Pulmonary artery endothelial cell (primary cell): ENCODE results near the gene ZNF732. TPM values are rescaled to one million over a fixed set of nuclear protein-coding genes. Genes with fewer than 3 reads are reported as not detected.
"Not testable (repeated sequence)": the region's sequence is repeated elsewhere in the genome, so short reads cannot be mapped to it uniquely, and the experiment has no call there.

Experiments used
- DNase-seq: peaks from one replicate; pipeline ENCODE4 v3.0.0-alpha.2; 2011; ENCODE audit warnings: low read depth, low spot score
- total RNA-seq: library from RNA; depleted of rRNA; stranded (reverse); fragments of >200 nt; gene quantifications from 2 replicates; pipeline ENCODE4 v1.2.3, GENCODE V29; 2014

Gene ZNF732
- total RNA-seq, result 0.86 and 1.1 TPM in 2 replicates

DNA sequence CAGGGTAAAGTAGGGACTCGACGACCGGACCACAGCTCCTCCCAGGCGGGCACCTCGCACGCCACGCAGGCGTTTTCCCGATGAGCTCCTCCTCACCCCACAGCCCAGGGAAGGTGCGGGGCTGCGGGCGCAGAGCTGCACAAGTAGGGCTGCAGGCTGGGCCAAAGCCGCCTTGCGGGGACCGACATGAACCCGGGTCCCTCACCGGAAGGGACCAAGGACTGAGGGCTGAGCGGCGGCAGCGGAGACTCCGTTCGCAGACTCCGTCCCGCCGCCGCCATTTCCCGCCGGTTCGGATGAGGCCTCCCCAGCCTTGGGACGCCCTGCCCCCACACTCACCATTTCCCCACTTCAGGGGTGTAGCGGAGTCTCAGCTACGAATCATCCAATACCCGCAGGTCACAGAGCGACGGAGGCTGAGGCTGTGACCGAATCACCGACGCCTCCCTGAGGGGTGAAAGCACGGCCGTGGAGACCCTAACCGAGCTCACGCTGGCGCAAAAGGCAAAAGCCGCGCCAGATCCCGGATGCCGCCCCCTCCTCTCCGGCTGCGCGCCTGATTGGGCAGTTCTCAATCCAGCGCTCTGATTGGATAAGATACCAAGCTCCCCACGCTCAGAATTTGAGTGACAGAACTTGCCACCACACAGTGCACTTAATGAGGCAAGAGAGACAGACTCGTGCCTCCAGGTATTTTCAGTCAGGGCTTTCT lies at the start of gene ZNF732:
ZNF732 (minus strand) TSS at position 506 of the 712 bp plus-strand sequence; CDS start at position 342, 164 bp downstream.
- DNase-seq, result peak; percentile 11

DNA sequence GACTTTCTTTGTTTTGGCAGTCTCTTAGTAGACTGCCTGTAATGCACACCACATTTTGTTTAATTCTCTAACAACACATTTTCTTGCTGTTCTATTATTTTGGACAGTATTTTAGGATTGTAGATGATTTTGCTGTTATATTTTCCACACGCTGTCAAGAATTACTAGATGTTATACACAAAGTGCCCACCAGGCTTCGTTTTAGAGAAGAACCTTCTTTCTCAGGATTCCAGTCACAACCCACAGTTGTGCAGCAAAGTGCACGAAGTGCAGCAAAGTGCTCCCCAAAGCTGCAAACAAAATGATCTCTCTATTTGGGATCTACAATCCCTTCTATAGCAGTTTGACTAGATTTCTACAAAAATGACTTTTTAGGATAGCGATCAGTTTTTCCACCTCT lies 34.7 kb upstream of the ZNF732 start:
- DNase-seq, result no peak

DNA sequence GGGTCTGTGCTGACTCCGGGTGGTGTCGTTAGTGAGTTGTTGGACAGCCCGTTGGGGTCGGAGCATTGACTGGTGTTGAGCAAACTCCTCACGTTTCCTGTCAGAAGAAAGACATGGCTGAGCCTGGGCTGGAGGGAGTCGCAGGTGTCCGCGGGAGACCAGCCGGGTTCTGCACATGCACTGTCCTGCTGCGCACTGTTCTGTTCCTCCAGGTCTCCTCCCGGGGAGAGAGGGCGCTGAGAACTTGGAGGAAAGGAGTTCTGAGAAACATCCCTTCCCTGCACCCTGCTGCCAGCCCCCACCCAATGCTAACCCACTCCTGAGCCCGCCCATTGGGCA lies 33.5 kb upstream of the ZNF732 start:
- DNase-seq, result no peak

DNA sequence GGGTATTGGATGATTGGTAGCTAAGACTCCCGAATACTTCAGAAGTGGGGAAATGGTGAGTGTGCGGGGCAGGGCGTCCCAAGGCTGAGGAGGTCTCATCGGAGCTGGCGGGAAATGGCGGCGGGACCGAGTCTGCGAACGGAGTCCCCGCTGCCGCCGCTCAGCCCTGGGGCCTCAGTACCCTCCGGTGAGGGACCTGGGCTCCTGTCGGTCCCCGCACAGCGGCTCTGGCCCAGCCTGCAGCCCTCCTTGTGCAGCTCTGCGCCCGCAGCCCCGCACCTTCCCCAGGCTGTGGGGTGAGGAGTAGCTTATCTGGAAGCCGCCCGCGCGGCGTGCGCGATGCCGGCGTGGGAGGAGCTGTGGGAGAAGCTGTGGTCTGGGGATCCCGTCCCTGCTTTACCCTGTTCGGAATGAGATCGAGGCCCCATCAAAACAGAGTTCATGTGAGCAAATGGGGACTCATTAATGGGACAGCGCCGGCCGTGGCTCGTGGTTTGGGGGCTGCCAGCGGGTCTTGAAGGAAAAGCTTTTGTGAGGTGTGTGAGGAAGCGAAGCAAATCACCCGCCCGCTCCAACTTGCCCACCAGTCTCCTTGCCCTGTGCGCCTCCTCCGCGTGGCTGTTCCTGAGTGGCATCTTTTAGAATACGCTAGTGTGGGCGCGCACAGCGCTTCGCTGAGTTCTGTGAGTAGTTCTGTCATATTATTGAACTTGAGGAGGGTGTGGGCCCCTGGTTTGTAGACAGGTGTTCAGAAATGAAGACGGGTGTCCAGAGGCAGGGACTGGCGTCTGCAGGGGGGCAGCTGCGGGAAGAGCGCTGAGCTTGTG lies 32.9 kb upstream of the ZNF732 start:
- no peak for DNase-seq

DNA sequence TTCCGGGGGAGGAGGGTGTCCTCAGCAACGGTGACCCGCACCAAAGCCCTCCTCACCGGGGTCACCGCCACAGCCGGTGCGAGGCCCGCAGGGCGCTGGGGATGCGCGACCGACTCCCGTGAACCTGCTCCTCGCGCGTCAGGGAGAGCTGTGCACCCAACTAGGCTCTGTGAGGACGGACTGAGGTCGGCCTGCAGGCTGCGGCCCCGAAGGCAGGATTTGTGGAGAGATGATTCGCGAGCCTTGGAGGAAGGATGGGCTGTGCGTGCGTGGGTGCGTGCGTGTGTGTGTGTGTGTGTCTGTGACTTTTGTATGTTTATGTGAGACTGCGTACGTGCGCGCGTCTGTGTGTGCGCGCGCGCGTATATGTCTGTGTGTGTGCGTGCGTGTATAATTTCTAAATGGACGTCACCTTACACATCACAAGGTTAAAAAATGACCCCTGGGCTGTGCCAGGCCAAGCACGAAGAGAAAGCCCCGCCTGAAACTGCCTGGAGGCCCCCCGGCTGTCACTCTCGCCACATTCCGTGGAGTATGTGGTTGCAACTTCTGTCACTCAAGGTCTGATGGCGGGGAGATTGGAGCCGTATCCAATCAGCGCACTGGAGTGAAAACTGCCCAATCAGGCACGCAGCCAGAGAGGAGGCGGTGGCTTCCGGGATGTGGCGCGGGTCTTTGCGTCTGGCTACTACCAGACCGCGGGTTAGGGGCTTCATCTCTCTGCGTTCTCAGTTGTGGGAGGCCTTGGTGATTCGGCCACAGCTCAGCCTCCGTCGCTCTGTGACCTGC lies 32.1 kb upstream of the ZNF732 start, which contains the start of gene ZNF141:
ZNF141 (plus strand) TSS at position 672 of the 789 bp plus-strand sequence. CDS start 170 bp downstream, outside the sequence.
- peak; percentile 91 for DNase-seq

DNA sequence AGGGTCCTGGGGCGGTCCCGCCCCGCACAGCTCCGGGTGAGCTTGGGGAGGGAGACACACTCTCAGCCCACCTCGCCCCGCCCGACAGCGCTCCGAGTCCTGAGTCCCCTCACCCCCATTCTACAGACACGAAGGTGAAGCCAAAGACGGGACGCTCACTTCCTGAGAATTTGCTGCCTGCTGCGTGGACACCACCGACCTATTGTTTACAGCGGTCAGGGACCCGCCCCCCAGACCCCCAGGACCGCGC lies 31.5 kb upstream of the ZNF732 start:
- no peak for DNase-seq

DNA sequence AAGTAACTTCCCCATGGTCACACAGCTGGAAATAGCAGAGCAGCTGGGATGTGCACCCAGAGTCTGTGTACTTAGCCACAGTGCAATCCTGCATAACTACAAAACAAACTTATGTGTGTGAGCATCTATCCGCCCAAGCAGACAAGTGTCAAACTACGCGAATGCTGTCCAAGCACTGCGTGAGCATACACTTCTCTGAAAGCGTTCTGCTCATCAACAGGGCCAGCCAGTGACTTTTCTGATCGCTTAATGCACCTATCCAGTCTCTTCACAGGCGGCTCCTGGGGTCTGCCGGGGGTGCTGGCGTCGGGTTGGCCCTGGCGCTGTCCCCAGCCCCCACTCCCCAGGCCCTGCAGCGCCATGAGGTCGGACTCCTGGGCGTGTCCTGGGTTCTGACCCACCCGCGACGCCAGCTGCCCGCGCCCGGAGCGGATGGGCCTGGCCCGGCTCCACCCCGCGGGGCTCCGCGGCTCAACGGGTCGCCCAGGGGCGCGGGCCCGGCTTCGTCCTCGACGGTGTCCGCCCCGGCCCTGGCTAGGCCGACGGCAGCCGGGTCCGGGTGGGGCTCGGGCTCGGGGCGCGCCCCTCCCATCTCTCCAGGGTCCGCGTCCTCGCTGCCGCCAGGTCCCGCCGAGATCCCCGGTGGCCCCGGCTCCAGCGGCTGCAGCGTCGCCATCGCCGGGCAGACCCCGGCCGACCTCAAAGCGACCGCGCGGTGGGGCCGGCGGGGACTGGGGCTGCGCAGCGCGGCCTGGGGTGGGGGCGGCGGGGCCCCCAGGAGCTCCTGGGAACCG lies 31.0 kb upstream of the ZNF732 start:
- DNase-seq, result no peak

DNA sequence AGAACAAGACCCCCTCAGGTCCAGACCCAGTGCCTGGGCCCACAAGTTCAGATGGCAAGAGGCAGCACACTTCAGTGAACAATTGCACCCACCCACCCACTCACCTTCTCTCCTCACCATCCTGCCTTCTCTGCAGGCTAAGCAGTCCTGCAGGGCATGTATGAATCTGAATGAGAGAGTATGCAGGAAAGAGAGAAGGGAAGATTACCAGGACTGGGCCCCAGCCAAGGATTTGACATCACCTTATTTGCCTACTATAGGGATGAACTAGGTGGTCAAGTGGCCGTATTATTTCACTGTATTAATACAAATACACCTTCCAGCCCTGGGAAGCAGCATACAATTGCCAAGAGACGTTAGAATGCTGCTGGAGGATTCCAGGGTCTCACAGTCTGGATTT lies 30.2 kb upstream of the ZNF732 start:
- DNase-seq, result no peak

DNA sequence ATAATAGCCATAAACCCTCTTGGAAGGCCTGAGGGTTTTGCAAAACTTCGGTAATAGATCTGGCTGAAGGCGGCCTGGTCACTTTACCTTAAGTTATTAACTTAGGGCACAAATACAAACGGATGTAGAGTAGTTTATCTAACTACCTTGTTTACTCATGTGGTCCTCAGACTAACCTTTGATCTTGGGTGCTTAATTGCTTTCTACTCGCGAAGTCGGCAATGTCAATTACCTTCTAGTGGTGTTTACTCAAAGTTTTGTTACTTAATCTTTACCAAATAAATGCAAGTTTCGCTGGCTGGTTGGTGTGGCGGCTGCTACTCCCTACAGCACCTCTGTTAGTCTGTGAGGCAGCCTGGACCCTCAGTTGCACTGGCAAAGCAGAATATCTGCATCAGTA lies 23.5 kb upstream of the ZNF732 start:
- DNase-seq, result no peak

DNA sequence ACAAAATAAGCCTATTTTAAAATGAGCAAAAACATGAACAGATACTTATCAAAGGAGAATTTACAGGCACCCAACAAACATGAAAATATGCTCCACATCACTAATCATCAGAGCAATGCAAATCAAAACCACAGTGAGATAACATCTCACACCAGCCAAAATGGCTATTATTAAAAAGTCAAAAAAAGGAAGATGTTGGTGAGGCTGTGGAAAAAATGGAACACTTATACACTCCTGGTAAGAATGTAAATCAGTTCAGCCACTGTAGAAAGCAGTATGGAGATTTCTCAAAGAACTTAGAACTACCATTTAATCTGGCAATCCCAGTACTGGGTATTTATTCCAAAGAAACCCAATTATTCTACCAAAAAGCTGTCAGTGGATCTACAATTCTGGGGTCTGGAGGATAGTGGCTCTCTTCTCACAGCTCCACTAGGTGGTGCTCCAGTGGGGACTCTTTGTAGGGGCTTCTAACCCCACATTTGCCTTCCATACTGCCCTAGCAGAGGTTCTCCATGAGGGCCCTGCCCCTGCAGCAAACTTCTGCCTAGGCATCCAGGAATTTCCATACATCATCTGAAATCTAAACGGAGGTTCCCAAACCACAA lies 9.1 kb upstream of the ZNF732 start:
- DNase-seq, result no peak

DNA sequence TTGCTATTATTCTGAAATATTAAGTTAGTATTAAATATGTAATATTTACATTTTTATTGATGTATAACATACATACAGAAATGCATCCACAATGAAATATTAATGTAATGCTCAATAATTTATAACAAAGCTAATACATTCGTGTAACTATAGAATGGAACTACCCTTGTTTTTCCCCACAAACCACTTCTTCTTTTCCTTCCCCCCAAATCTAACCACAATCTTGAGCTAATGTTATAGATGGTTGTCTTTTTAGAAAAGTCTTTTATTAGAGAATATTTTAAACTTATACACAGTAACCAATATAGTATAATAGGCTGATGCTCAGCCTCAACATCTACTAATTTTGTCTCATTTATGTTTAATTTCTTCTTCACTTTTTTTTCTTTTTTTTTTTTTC lies 4.5 kb upstream of the ZNF732 start:
- DNase-seq, result no peak

DNA sequence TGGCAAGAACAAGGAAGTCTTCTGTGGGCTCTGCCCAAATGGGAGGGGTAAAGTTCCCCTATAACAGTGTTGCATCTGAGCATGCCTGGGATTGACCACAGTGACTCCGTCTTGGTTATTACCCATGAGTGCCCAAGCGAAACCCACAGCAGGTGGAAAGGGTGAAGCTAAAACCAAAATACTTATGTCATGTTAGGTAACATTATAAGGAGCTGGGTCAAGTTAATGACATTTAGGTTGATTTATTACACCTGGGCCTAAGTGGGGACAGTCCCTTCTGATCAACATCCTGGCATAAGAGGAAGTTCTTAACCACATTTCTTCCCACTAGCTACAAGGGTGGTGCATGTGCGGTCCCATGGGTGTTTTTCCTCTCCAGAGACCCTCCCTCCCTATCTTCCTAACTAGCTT lies 1.3 kb upstream of the ZNF732 start:
- no peak for DNase-seq

DNA sequence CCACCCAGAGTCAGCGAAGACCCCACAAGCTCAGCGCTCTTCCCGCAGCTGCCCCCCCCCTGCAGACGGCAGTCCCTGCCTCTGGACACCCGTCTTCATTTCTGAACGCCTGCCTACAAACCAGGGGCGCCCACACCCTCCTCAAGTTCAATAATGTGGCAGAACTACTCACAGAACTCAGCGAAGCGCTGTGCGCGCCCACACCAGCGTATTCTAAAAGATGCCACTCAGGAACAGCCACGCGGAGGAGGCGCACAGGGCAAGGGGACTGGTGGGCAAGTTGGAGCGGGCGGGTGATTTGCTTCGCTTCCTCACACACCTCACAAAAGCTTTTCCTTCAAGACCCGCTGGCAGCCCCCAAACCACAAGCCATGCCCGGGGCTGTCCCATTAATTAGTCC lies 758 bp downstream of the ZNF732 start:
- not testable (repeated sequence) for DNase-seq

DNA sequence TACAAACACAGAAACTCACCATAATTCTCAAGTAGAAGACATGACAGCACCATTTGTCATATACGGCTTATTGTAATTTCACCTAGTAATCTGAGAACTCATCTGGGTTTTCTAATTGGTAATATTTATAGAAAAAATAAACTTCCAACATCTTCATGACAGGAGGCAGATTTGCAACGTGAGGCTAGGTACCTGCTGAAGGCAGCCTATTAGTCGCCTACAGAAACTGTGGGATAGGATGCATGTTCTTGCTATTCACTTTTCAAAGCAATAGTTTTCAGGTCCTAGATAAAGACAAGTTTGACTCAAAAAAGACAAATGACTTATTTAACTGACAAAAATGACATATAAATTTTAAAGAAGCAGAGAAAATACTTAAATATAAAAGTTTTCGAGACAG lies 2.9 kb downstream of the ZNF732 start:
- no peak for DNase-seq

DNA sequence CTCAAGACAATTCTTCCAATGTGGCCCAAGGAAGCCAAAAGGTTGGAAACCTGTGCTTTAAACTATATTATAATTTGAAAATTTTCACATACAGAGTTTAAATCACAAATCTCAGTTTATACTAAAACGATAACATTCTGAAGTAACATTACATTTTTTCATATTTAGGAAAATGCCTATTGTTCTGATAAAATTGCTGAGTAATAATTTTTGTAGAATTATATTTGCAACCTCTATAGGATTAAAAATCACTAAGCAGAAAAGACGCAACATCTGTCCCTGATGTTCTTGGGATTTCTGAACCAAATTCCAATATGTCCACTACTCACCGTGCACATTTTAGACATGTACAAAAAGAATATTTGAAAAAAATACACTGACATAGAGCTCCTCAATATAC lies 10.5 kb downstream of the ZNF732 start:
- DNase-seq, result no peak

DNA sequence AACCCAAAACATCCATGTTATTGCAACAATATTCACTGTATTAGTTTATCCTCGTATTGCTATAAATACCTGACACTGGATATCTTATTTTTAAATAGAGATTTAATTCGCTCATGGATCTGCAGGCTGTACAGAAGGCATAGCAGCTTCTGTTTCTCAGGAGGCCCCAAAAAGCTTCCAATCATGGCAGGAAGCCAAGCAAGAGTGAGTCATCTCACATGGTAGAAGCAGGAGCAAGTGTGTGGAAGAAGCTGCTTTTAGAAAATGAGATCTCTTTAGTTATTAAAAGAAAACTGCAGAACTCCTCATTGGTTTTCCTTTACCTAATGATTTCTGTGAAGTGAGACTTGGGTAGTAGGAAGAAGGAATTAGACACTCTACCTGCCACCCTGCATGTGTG lies 16.4 kb downstream of the ZNF732 start:
- no peak for DNase-seq

DNA sequence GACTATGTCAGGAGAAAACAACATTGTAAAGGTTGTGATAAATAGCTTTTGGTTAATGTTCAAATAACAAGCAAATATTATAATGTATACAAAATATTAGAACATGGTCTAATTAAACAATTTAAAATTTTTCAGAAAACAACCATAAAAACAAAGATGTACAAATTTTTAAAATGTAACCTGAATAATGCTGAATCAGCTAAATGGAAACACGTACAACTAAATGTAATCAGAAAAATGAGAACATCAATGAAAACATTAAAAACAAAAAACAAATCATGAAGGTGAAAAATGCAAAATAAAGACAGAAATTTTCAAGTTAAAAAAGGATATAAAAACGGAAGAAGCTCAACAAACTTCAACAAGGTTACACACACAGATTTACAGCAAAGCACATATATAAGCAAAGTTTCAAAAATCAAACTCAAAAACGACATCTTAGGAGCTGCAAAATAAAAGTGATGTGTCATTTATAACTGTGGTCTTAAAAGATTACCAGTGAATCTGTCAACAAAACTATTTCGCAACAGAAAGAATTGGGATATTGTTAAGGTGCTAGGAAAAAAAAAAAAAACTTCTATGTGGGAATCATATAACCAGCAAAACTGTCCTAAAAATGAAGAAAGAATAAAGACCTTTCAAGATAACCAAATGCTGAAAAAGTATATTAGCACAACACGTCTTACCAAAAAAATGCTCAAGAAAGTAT lies 31.8 kb downstream of the ZNF732 start:
- DNase-seq, result no peak

DNA sequence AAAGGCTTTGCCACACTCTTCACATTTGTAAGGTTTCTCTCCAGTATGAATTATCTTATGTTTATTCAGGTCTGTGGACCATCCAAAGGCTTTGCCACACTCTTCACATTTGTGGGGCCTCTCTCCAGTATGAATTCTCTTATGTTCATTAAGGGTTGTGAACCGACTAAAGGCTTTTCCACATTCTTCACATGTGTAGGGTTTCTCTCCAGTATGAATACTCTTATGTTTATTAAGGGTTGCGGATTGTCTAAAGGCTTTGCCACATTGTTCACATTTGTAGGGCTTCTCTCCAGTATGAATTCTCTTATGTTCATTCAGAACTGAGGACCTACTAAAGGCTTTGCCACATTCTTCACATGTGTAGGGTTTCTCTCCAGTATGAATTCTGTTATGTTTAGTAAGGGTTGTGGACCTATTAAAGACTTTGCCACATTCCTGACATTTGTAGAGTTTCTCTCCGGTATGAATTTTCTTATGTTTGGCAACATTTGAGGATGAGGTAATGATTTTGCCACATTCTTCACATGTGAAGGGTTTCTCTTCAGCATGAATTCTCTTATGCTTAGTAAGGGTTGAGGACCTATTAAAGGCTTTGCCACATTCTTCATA lies 33.7 kb downstream of the ZNF732 start:
- DNase-seq, result no peak

DNA sequence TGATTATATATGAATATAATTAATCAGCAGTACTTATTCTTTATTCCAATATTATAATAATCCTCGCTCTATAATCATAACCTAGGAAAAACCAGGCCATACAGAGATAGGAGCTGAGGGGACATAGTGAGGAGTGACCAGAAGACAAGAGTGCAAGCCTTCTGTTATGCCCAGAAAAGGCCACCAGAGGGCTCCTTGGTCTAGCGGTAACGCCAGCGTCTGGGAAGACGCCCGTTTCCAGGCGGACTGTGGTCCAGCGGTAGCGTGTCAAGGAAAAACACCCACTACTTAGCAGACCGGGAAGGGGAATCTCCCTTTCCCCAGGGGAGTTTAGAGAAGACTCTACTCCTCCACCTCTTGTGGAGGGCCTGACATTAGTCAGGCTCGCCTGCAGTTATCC lies 46.0 kb downstream of the ZNF732 start:
- not testable (repeated sequence) for DNase-seq

DNA sequence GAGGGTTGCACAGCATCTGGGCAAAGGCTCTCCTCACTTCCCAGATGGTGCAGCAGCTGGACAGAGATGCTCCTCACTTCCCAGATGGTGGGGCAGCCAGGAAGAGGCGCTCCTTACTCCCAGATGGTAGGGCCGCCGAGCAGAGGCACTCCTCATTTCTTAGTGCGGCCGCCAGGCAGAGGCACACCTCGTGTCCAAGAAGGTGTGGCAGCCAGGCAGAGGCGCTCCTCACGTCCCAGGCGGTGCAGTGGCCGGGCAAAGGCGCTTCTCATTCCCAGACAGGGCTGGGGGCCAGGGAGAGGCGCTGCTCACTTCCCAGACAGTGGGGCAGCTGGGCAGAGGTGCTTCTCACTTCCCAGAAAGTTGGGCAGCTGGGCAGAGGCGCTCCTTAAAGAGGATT lies 48.8 kb downstream of the ZNF732 start:
- no peak for DNase-seq
